Duodenal mucosa (tissue), 2 donors: ENCODE data around the gene TMOD3.

Experiments used
- H3K27ac ChIP-seq: one replicate; pipeline ENCODE4 v1.7.0; 2013; ENCODE audit warnings: low read depth, low read length
- H3K27me3 ChIP-seq, 2 donors: one replicate each; pipeline ENCODE4 v1.7.0; 2013; ENCODE audit warnings: low read length in 2 of 2, control low read depth in 1 of 2; ENCODE audit not compliant: insufficient read depth in 2 of 2, control insufficient read depth in 1 of 2
- H3K36me3 ChIP-seq, 2 donors: one replicate each; pipeline ENCODE4 v1.7.0; 2013; ENCODE audit warnings: low read length in 2 of 2, control low read depth in 1 of 2; ENCODE audit not compliant: insufficient read depth in 2 of 2, control insufficient read depth in 1 of 2
- H3K4me1 ChIP-seq, 2 donors: one replicate each; pipeline ENCODE4 v1.7.0; 2013; ENCODE audit warnings: low read length in 2 of 2, control low read depth in 1 of 2; ENCODE audit not compliant: insufficient read depth in 2 of 2, control insufficient read depth in 1 of 2
- H3K4me3 ChIP-seq, 2 donors: one replicate each; pipeline ENCODE4 v1.7.0; 2013; ENCODE audit warnings: low read length in 2 of 2, low read depth in 1 of 2
- H3K9ac ChIP-seq, 2 donors: one replicate each; pipeline ENCODE4 v1.7.0; 2013; ENCODE audit warnings: low read length in 2 of 2, low read depth in 1 of 2
- H3K9me3 ChIP-seq, 2 donors: one replicate each; pipeline ENCODE4 v1.7.0; 2013; ENCODE audit warnings: low read length in 2 of 2, control low read depth in 1 of 2; ENCODE audit not compliant: control insufficient read depth in 1 of 2

TMOD3 gene

GRCh38 chr15:51931016-51931415 is 101.6 kb downstream of the TMOD3 start:
- Histone ChIP-seq H3K9me3 (no peaks in the 10 kb centered on the region), H3K9ac (no peak overlapping the region), H3K27me3 (no peaks in the 10 kb centered on the region), H3K36me3 (peaks cover 0 to 25% of the 10 kb centered on the region in 2 donors), H3K4me3 (no peak overlapping the region), H3K27ac (no peak overlapping the region), H3K4me1 (no peaks in the 10 kb centered on the region)

- H3K27ac ChIP-seq, result no peak overlapping the region
- H3K9ac ChIP-seq, result no peak overlapping the region
- no peaks in the 10 kb centered on the region for H3K9me3 ChIP-seq
- H3K4me1 ChIP-seq, result no peaks in the 10 kb centered on the region
- no peak overlapping the region for H3K4me3 ChIP-seq
- H3K27me3 ChIP-seq, result no peaks in the 10 kb centered on the region
- H3K36me3 ChIP-seq, result peaks cover 0 to 22% of the 10 kb centered on the region in 2 donors
Measured at GRCh38 chr15:51931638-51932037, 102.2 kb downstream of the TMOD3 start.

- Histone ChIP-seq H3K4me3 (no peak overlapping the region), H3K4me1 (no peaks in the 10 kb centered on the region), H3K27ac (no peak overlapping the region), H3K9me3 (no peaks in the 10 kb centered on the region), H3K27me3 (no peaks in the 10 kb centered on the region), H3K9ac (no peak overlapping the region), H3K36me3 (peaks cover 0 to 22% of the 10 kb centered on the region in 2 donors)
Measured at GRCh38 chr15:51932161-51932560, 102.7 kb downstream of the TMOD3 start.

DNA sequence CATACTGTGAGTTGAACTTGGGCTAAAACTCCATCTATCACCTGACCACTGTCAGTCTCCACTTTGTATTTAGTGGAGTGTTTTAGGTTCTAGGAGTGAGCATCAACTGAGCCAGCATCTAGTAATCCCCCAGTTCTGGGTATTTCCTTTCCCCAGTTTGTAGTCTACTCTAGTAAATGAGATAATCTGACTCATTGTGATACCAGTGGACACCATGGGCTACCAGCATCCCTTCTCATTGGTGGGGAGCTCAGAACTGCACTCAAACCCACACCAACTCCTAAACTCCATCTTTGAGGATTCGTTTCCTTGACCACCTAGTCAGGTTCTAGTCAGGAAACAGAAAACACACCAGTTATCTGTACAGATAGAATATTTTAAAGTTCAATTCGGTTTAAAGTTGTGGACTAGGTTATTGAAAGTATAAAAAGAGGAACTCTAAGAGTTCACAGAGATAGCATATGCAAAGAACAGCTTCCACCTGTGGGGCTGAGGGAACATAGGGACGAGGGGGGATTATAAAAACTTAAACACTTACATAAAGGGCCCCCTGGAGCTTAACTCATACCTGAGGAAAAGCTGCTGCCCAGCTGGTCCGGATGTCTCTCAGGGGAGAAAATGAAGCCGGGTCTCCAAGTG is 106.1 kb downstream of the TMOD3 start:
- H3K4me1 ChIP-seq, result no peaks in the 10 kb centered on the region
- peaks cover 0 to 26% of the 10 kb centered on the region in 2 donors for H3K36me3 ChIP-seq
- H3K9me3 ChIP-seq, result no peaks in the 10 kb centered on the region
- no peaks in the 10 kb centered on the region for H3K27me3 ChIP-seq
- no peak overlapping the region for H3K4me3 ChIP-seq
- H3K27ac ChIP-seq, result no peak overlapping the region
- no peak overlapping the region for H3K9ac ChIP-seq

DNA sequence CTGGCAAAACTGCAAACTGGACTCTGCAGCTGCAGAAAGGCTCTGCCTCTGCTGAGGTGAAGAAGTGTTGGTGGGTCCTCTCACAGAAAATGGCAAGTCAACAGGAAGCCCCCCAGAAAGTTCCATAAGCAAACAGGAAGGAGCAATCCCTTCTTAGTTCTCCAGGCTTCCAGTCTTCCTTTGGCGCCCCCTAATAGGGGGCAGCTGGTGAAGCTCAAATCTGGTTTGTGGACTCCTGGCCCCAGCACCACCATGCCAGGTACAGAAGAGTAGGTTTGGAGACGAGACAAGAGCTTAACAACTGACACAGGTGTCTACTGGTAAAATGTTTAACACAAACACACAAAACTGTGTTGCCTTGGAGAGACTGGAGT is 106.6 kb downstream of the TMOD3 start:
- Histone ChIP-seq H3K36me3 (peaks cover 0 to 26% of the 10 kb centered on the region in 2 donors), H3K4me1 (no peaks in the 10 kb centered on the region), H3K27me3 (no peaks in the 10 kb centered on the region), H3K9me3 (no peaks in the 10 kb centered on the region), H3K27ac (no peak overlapping the region), H3K4me3 (no peak overlapping the region), H3K9ac (no peak overlapping the region)

DNA sequence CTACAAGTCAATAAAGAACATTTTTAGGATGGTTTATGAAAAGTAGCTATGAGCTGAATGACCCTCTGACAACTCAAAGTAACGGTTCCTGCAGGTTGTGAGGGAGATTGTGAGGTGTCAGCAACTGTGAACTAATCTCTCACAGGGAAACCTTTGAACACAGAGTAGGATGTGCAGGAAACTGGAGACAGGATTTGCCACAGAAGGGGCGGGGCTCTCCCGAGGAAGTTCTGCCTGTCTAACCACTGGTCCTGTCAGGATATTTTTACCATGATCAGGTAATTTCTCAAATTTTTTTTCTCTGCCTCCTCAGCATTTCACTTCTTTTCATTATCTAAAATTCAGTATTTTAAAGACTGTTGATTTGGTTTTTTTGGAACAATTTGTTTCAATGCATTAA is 108.8 kb downstream of the TMOD3 start:
- Histone ChIP-seq H3K4me1 (no peaks in the 10 kb centered on the region), H3K27ac (no peak overlapping the region), H3K9me3 (no peaks in the 10 kb centered on the region), H3K9ac (no peak overlapping the region), H3K27me3 (no peaks in the 10 kb centered on the region), H3K4me3 (no peak overlapping the region), H3K36me3 (peaks cover 4 to 36% of the 10 kb centered on the region in 2 donors)

DNA sequence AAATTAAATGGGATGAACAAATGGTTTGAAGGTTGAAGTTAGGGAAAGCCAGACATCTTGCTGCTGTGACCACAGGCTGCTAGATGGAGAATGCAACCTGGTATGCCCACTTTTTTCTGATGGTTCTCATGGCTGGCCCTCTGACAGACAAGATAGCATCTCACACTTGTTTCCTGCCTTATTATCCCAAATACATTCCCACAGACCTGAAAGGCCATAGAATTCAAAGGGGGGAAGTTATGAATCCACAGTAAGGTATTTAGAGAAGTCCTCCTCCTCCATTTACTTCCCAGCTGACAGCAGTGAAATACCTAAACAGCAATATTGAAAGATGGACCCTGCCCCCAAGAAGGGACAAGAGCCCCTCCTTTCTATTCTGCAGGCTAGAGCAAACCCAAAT is 109.8 kb downstream of the TMOD3 start:
- no peak overlapping the region for H3K27ac ChIP-seq
- H3K4me1 ChIP-seq, result no peaks in the 10 kb centered on the region

GRCh38 chr15:51947124-51947523 is 117.7 kb downstream of the TMOD3 start:
- Histone ChIP-seq H3K9me3 (no peaks in the 10 kb centered on the region), H3K27me3 (no peaks in the 10 kb centered on the region), H3K4me1 (no peaks in the 10 kb centered on the region), H3K4me3 (no peak overlapping the region), H3K36me3 (peaks cover 39 to 68% of the 10 kb centered on the region in 2 donors), H3K27ac (no peak overlapping the region), H3K9ac (no peak overlapping the region)

More for the DNA sequence above, 109.8 kb downstream of the TMOD3 start:
- H3K9ac ChIP-seq, result no peak overlapping the region
- H3K9me3 ChIP-seq, result no peaks in the 10 kb centered on the region
- peaks cover 4 to 39% of the 10 kb centered on the region in 2 donors for H3K36me3 ChIP-seq
- H3K4me3 ChIP-seq, result no peak overlapping the region
- no peaks in the 10 kb centered on the region for H3K27me3 ChIP-seq

DNA sequence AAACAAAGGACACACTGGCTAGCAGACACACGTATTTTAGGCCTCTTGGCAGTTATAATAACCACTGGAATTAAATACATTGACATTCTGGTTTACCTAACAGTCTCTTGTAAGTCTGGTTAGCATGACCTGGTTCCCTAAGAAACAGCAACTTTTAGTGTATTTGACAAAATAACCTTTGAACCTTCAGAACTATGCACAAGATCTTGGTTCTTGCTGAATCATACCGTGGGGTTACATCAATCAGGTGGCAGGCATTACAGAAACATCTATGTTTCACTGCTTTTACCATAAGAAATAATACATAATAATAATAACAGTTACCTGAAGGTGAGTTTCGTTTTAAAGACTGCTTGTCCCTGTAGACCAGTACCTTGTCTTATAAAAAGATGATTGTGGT is 123.4 kb downstream of the TMOD3 start:
- H3K36me3 ChIP-seq, result peaks cover 34 to 77% of the 10 kb centered on the region in 2 donors

DNA sequence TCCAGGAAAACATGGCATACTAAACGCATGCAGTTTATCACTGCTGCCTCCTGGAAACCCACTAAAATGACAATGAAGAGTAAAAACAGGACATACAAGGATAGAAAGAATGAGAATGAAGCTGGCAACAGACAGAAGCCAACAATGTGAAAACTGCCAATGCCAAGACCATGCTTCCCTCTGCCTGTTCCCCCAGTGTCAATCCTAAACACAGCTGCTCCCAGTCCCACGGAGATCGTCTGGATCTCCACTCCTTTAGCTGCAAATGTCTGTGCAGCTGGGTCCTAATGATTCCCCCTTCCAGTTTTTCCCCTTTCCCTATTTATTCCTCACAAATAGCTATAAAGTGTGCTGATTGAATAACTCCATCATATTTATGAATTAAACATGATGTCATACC is 126.1 kb downstream of the TMOD3 start:
- peaks cover 26 to 80% of the 10 kb centered on the region in 2 donors for H3K36me3 ChIP-seq
- H3K4me1 ChIP-seq, result no peaks in the 10 kb centered on the region
- H3K27ac ChIP-seq, result no peak overlapping the region
- no peak overlapping the region for H3K4me3 ChIP-seq
- H3K9me3 ChIP-seq, result no peaks in the 10 kb centered on the region
- no peaks in the 10 kb centered on the region for H3K27me3 ChIP-seq
- no peak overlapping the region for H3K9ac ChIP-seq

More for the DNA sequence above, 123.4 kb downstream of the TMOD3 start:
- H3K27me3 ChIP-seq, result no peaks in the 10 kb centered on the region
- H3K9ac ChIP-seq, result no peak overlapping the region
- no peaks in the 10 kb centered on the region for H3K9me3 ChIP-seq
- no peak overlapping the region for H3K4me3 ChIP-seq
- no peaks in the 10 kb centered on the region for H3K4me1 ChIP-seq
- H3K27ac ChIP-seq, result no peak overlapping the region
